Activated CD4-positive, alpha-beta T cell treated with anti-CD3 and anti-CD28 coated beads, Interleukin-2, amount 10 ng/mL, durations not matched to agents 24 days and 14 days (primary cell): ENCODE results near the gene IPO4. TPM values are rescaled to one million over a fixed set of nuclear protein-coding genes. Genes with fewer than 3 reads are reported as not detected.

Source experiments
- DNase-seq: peaks from one replicate; pipeline ENCODE4 v3.0.0; 2022
- H3K27ac Mint-ChIP-seq: one replicate; pipeline ENCODE4 v1.8.0; 2022; ENCODE audit warnings: mild to moderate bottlenecking, mixed read lengths
- H3K27me3 Mint-ChIP-seq: one replicate; pipeline ENCODE4 v1.8.0; 2022; ENCODE audit warnings: mixed read lengths
- H3K36me3 Mint-ChIP-seq: one replicate; pipeline ENCODE4 v1.8.0; 2022; ENCODE audit warnings: low read depth, mild to moderate bottlenecking, mixed read lengths
- H3K4me1 Mint-ChIP-seq: one replicate; pipeline ENCODE4 v1.8.0; 2021; ENCODE audit warnings: mixed read lengths
- H3K4me3 Mint-ChIP-seq: one replicate; pipeline ENCODE4 v1.8.0; 2022; ENCODE audit warnings: mild to moderate bottlenecking, moderate library complexity, mixed read lengths
- H3K9me3 Mint-ChIP-seq: one replicate; pipeline ENCODE4 v1.8.0; 2021; ENCODE audit warnings: mixed read lengths
- intact Hi-C: fragments of 100-400 bp; cut with micrococcal nuclease; formaldehyde crosslinking; loops from one replicate; pipeline ENCODE4 v1.15.1; 2023
- total RNA-seq: library from RNA; stranded (reverse); gene quantifications from 2 replicates; pipeline ENCODE4 v1.2.3, GENCODE V29; 2022

The IPO4 gene
- total RNA-seq, 1 donor from 2014 or later, result 112 TPM

GRCh38 chr14:24181371-24182077 lies 7.1 kb downstream of the IPO4 start:
- H3K4me1 Mint-ChIP-seq, result peaks cover 5% of the 10 kb centered on the region
- H3K27me3 Mint-ChIP-seq, result no peaks in the 10 kb centered on the region
- DNase-seq, result peak; percentile 60
- no peaks in the 10 kb centered on the region for H3K9me3 Mint-ChIP-seq
- H3K36me3 Mint-ChIP-seq, result peaks cover 70% of the 10 kb centered on the region
- intact Hi-C loops, result no loop called here
- H3K4me3 Mint-ChIP-seq, result no peak overlapping the region
- H3K27ac Mint-ChIP-seq, result no peak overlapping the region

- H3K36me3 Mint-ChIP-seq, result peaks cover 66% of the 10 kb centered on the region
- no peak for DNase-seq
- intact Hi-C loops, result no loop called here
- no peak overlapping the region for H3K4me3 Mint-ChIP-seq
- peak overlapping the region; percentile 12 for H3K27ac Mint-ChIP-seq
- H3K4me1 Mint-ChIP-seq, result peaks cover 2% of the 10 kb centered on the region
- H3K9me3 Mint-ChIP-seq, result no peaks in the 10 kb centered on the region
- H3K27me3 Mint-ChIP-seq, result no peaks in the 10 kb centered on the region
Measured at GRCh38 chr14:24179961-24180796, 8.4 kb downstream of the IPO4 start.

GRCh38 chr14:24179294-24179960 lies 9.2 kb downstream of the IPO4 start:
- H3K27ac Mint-ChIP-seq, result peak overlapping the region; percentile 59
- H3K27me3 Mint-ChIP-seq, result no peaks in the 10 kb centered on the region
- no peak overlapping the region for H3K4me3 Mint-ChIP-seq
- H3K4me1 Mint-ChIP-seq, result peaks cover 5% of the 10 kb centered on the region
- intact Hi-C loops, result no loop called here
- H3K36me3 Mint-ChIP-seq, result peaks cover 68% of the 10 kb centered on the region
- peak; percentile 57 for DNase-seq
- no peaks in the 10 kb centered on the region for H3K9me3 Mint-ChIP-seq

- Mint-ChIP-seq H3K36me3 (peaks cover 66% of the 10 kb centered on the region), H3K9me3 (no peaks in the 10 kb centered on the region), H3K27ac (no peak overlapping the region), H3K4me3 (no peak overlapping the region), H3K4me1 (peaks cover 5% of the 10 kb centered on the region), H3K27me3 (no peaks in the 10 kb centered on the region)
- DNase-seq, result peak; percentile 55
- intact Hi-C loops, result no loop called here
Measured at GRCh38 chr14:24178399-24179178, 10.0 kb downstream of the IPO4 start.

GRCh38 chr14:24177891-24178290 lies 10.7 kb downstream of the IPO4 start:
- Mint-ChIP-seq H3K4me3 (no peak overlapping the region), H3K9me3 (no peaks in the 10 kb centered on the region), H3K27ac (no peak overlapping the region), H3K36me3 (peaks cover 67% of the 10 kb centered on the region), H3K27me3 (no peaks in the 10 kb centered on the region), H3K4me1 (peaks cover 5% of the 10 kb centered on the region)
- intact Hi-C loops, result no loop called here
- DNase-seq, result no peak

- Mint-ChIP-seq H3K9me3 (no peaks in the 10 kb centered on the region), H3K27me3 (no peaks in the 10 kb centered on the region), H3K4me3 (no peak overlapping the region), H3K36me3 (peaks cover 63% of the 10 kb centered on the region), H3K27ac (no peak overlapping the region), H3K4me1 (peaks cover 5% of the 10 kb centered on the region)
- DNase-seq, result no peak
- intact Hi-C loops, result no loop called here
Measured at GRCh38 chr14:24177041-24177825, 11.4 kb downstream of the IPO4 start.

- peaks cover 61% of the 10 kb centered on the region for H3K36me3 Mint-ChIP-seq
- H3K4me3 Mint-ChIP-seq, result no peak overlapping the region
Measured at GRCh38 chr14:24176599-24176998, 12.0 kb downstream of the IPO4 start.

GRCh38 chr14:24172871-24173281 lies 15.7 kb downstream of the IPO4 start:
- DNase-seq, result no peak
- peaks cover 20% of the 10 kb centered on the region for H3K4me1 Mint-ChIP-seq
- no peak overlapping the region for H3K4me3 Mint-ChIP-seq
- H3K9me3 Mint-ChIP-seq, result no peaks in the 10 kb centered on the region
- H3K27ac Mint-ChIP-seq, result peak overlapping the region; percentile 22
- H3K27me3 Mint-ChIP-seq, result no peaks in the 10 kb centered on the region
- intact Hi-C loops, result no loop called here
- peaks cover 61% of the 10 kb centered on the region for H3K36me3 Mint-ChIP-seq

More at GRCh38 chr14:24176599-24176998, 12.0 kb downstream of the IPO4 start:
- Mint-ChIP-seq H3K9me3 (no peaks in the 10 kb centered on the region), H3K4me1 (peaks cover 5% of the 10 kb centered on the region), H3K27me3 (no peaks in the 10 kb centered on the region), H3K27ac (no peak overlapping the region)
- intact Hi-C loops, result no loop called here
- no peak for DNase-seq

- DNase-seq, result no peak
- peaks cover 23% of the 10 kb centered on the region for H3K4me1 Mint-ChIP-seq
- no peak overlapping the region for H3K4me3 Mint-ChIP-seq
- no peaks in the 10 kb centered on the region for H3K9me3 Mint-ChIP-seq
- no peak overlapping the region for H3K27ac Mint-ChIP-seq
- intact Hi-C loops, result no loop called here
- no peaks in the 10 kb centered on the region for H3K27me3 Mint-ChIP-seq
- H3K36me3 Mint-ChIP-seq, result peaks cover 61% of the 10 kb centered on the region
Measured at GRCh38 chr14:24172261-24172860, 16.3 kb downstream of the IPO4 start.

GRCh38 chr14:24171422-24172260 lies 17.0 kb downstream of the IPO4 start, which contains the start of gene REC8:
Gene REC8, plus strand, starts transcription at chr14:24172080. Its CDS starts 473 bp downstream, at chr14:24172553.
- Mint-ChIP-seq H3K4me3 (peak within 1 kb of the TSS; percentile 72), H3K27ac (peak within 1 kb of the TSS; percentile 83), H3K9me3 (no peaks in the 10 kb centered on the region), H3K27me3 (no peaks in the 10 kb centered on the region), H3K36me3 (peaks cover 58% of the 10 kb centered on the region), H3K4me1 (peaks cover 26% of the 10 kb centered on the region)
- intact Hi-C loops, result no loop called here
- peak; percentile 76 for DNase-seq

- Mint-ChIP-seq H3K27me3 (no peaks in the 10 kb centered on the region), H3K9me3 (no peaks in the 10 kb centered on the region), H3K27ac (peak overlapping the region; percentile 79), H3K4me1 (peaks cover 50% of the 10 kb centered on the region), H3K36me3 (peaks cover 77% of the 10 kb centered on the region), H3K4me3 (no peak overlapping the region)
- DNase-seq, result no peak
- intact Hi-C loops, result no loop called here
Measured at GRCh38 chr14:24167469-24168114, 21.0 kb downstream of the IPO4 start.
